Activated T-cell treated with anti-CD3 and anti-CD28 coated beads, Interleukin-2, amount 50 U/mL, for 72 hours (primary cell): ENCODE measurements around the gene CCDC85C. TPM values are rescaled to one million over a fixed set of nuclear protein-coding genes. Genes with fewer than 3 reads are reported as not detected.

ENCODE experiments used
- ATAC-seq, 2 donors: fragments of 150-1000 bp; cut with Tn5 transposase; replicated peaks in 1 of 2; 2 replicates each; pipeline ENCODE4 v1.10.0; 2021; ENCODE audit warnings: moderate library complexity in 2 of 2, mild to moderate bottlenecking in 1 of 2
- DNase-seq, 2 donors: peaks; one replicate each; pipeline ENCODE4 v3.0.0; 2021 to 2022; ENCODE audit warnings: mixed read lengths in 1 of 2
- H3K27ac Mint-ChIP-seq: one replicate; pipeline ENCODE4 v1.8.0; 2022; ENCODE audit warnings: mild to moderate bottlenecking, moderate library complexity, mixed read lengths
- H3K27me3 Mint-ChIP-seq: one replicate; pipeline ENCODE4 v1.8.0; 2022; ENCODE audit warnings: low read depth, mixed read lengths
- H3K36me3 Mint-ChIP-seq, 2 donors: one replicate each; pipeline ENCODE4 v1.8.0; 2022; ENCODE audit warnings: mixed read lengths in 2 of 2, mild to moderate bottlenecking in 1 of 2; ENCODE audit not compliant: insufficient read depth in 2 of 2
- H3K4me1 Mint-ChIP-seq: one replicate; pipeline ENCODE4 v1.8.0; 2022; ENCODE audit warnings: low read depth, mixed read lengths
- H3K4me3 Mint-ChIP-seq, 2 donors: one replicate each; pipeline ENCODE4 v1.8.0; 2022; ENCODE audit warnings: mild to moderate bottlenecking in 2 of 2, mixed read lengths in 2 of 2, moderate library complexity in 2 of 2
- H3K9me3 Mint-ChIP-seq, 2 donors: one replicate each; pipeline ENCODE4 v1.8.0; 2022; ENCODE audit warnings: mixed read lengths in 2 of 2
- total RNA-seq, 2 donors: library from RNA; stranded (reverse); gene quantifications; one replicate each; pipeline ENCODE4 v1.2.3, GENCODE V29; 2022

CCDC85C gene
- total RNA-seq = 10 to 100 TPM; 10.1 to 11.3 TPM

GRCh38 chr14:99603471-99604277, at the start of gene CCDC85C:
Gene CCDC85C (minus strand): TSS chr14:99604207. CDS start chr14:99603959, 248 bp downstream.
- Mint-ChIP-seq H3K36me3 (no peaks in the 10 kb centered on the region), H3K4me1 (peaks cover 26% of the 10 kb centered on the region), H3K9me3 (no peaks in the 10 kb centered on the region)

DNA sequence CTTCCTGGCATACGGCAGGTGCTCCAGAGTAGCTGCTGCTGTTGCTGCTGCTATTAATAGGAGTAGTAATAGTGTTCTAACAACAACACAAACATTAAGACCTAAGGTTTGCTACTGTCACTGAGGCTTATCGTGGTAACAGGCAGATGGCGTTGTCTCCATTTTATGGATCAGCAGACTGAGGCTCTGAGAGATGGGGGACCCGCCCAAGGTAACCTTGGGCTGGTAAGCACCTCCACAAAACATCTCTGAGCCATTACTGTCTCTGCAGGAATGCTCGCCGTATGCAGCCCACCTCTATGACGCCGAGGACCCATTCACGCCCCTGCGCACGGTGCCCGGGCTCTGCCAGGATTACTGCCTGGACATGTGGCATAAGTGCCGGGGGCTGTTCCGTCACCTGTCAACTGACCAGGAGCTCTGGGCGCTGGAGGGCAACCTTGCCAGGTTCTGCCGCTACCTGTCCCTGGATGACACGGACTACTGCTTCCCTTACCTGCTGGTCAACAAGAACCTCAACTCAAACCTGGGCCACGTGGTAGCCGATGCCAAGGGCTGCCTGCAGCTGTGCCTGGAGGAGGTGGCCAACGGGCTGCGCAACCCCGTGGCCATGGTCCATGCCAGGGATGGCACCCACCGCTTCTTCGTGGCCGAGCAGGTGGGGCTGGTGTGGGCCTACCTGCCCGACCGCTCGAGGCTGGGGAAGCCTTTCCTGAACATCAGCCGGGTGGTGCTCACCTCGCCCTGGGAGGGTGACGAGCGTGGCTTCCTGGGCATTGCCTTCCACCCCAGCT, 48.1 kb upstream of the CCDC85C start:
- ATAC-seq (no peak), DNase-seq (no peak)
- H3K27me3 Mint-ChIP-seq = peaks cover 22% of the 10 kb centered on the region
- no peaks in the 10 kb centered on the region for H3K9me3 Mint-ChIP-seq
- no peak overlapping the region for H3K27ac Mint-ChIP-seq
- H3K4me3 Mint-ChIP-seq = no peak overlapping the region
- no peaks in the 10 kb centered on the region for H3K36me3 Mint-ChIP-seq
- no peaks in the 10 kb centered on the region for H3K4me1 Mint-ChIP-seq

More at GRCh38 chr14:99603471-99604277, at the start of gene CCDC85C:
- H3K4me3 Mint-ChIP-seq = peak within 1 kb of the TSS; percentile 83 to 90
- H3K27ac Mint-ChIP-seq = peak within 1 kb of the TSS; percentile 44
- ATAC-seq (peak in 1 of 2 donors; percentile 10), DNase-seq (peak; percentile 59 to 64)
- H3K27me3 Mint-ChIP-seq = no peaks in the 10 kb centered on the region

GRCh38 chr14:99650189-99650588, 46.2 kb upstream of the CCDC85C start:
- Mint-ChIP-seq H3K4me3 (no peak overlapping the region), H3K36me3 (no peaks in the 10 kb centered on the region), H3K27me3 (peaks cover 19% of the 10 kb centered on the region), H3K27ac (no peak overlapping the region), H3K9me3 (no peaks in the 10 kb centered on the region), H3K4me1 (no peaks in the 10 kb centered on the region)
- ATAC-seq (no peak), DNase-seq (no peak)

DNA sequence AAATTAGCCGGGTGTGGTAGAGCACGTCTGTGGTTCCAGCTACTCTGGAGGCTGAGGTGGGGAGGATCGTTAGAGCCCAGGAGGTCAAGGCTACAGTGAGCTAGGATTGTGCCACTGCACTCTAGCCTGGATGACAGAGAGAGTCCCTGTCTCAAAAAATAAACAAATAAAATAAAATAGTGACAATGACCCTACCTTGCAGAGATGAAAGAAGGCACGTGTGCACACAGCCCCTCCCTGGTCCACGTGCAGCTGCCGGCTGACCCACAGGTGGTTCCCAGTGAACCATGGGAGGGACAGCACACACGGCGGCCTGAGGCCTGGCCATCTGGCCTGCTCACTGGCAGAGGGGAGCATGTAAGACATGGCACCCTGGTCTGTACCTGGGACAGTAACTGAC, 45.6 kb upstream of the CCDC85C start:
- DNase-seq (no peak), ATAC-seq (no peak)
- Mint-ChIP-seq H3K9me3 (no peaks in the 10 kb centered on the region), H3K36me3 (no peaks in the 10 kb centered on the region), H3K4me1 (no peaks in the 10 kb centered on the region), H3K27me3 (peaks cover 14% of the 10 kb centered on the region), H3K4me3 (no peak overlapping the region), H3K27ac (no peak overlapping the region)

DNA sequence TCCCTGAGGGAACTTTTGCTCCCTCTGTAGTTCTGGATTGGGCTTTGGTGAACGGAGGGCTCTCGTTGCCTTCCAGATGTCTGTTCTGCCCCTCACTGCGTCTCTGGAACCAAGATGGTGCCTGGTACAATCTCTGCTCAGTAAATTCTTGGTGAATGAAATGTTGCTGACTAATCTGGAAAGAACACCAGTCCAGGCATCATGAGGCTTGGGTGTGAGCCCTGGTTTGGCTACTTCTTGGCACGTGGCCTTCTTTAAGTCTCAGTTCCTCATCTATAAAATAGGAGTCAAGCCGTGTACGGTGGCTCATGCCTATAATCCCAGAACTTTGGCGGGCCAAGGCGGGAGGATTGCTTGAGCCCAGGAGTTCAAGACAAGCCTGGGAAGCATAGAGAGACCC, 45.2 kb upstream of the CCDC85C start:
- Mint-ChIP-seq H3K27me3 (peaks cover 14% of the 10 kb centered on the region), H3K36me3 (no peaks in the 10 kb centered on the region), H3K9me3 (no peaks in the 10 kb centered on the region), H3K4me1 (no peaks in the 10 kb centered on the region), H3K27ac (no peak overlapping the region), H3K4me3 (no peak overlapping the region)
- ATAC-seq (no peak), DNase-seq (no peak)

DNA sequence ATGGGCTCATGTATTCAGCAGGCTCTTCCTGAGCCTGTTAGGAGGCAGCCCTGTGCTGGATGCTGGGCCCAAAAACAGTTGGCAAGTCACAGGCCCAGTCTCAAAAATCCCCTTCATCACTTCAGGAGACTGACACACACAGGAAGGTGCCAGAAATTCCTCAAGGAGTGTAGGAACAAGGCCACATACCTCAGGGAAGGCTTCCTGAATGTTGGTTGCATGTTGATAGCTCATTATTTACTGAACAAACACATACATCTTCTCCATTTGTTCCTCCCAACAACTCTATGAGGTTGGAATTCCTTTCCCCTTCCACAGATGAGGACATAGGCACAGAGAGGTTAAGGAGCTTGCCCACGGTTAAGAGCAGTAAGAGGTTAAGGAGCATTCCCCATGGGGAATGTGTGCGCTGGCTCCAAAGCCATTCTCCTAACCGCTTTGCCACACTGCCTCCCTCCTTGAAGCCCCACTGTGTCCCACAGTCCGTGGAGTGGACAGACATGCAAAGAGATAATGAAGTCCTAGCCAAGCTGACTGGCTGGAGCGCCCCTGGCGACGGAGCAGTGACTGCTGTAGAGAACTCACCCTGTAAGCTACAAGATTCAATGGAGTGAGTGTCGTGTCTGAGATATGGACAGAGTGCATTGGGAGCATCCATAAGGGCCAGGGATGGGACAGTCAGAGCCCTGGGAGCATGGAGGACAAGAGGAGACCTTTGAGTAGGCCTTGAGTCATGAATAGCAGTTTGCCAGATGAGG, 44.2 kb upstream of the CCDC85C start:
- H3K27me3 Mint-ChIP-seq = peaks cover 24% of the 10 kb centered on the region
- ATAC-seq (no peak), DNase-seq (no peak)
- H3K36me3 Mint-ChIP-seq = no peaks in the 10 kb centered on the region
- H3K9me3 Mint-ChIP-seq = no peaks in the 10 kb centered on the region
- H3K27ac Mint-ChIP-seq = no peak overlapping the region
- no peaks in the 10 kb centered on the region for H3K4me1 Mint-ChIP-seq
- H3K4me3 Mint-ChIP-seq = no peak overlapping the region

GRCh38 chr14:99647411-99647810, 43.4 kb upstream of the CCDC85C start:
- no peak overlapping the region for H3K4me3 Mint-ChIP-seq
- DNase-seq = no peak
- H3K4me1 Mint-ChIP-seq = no peaks in the 10 kb centered on the region
- H3K9me3 Mint-ChIP-seq = no peaks in the 10 kb centered on the region
- ATAC-seq = no peak
- no peak overlapping the region for H3K27ac Mint-ChIP-seq
- peaks cover 24% of the 10 kb centered on the region for H3K27me3 Mint-ChIP-seq
- no peaks in the 10 kb centered on the region for H3K36me3 Mint-ChIP-seq

- no peak for DNase-seq
- peak overlapping the region; percentile 38 to 58 for H3K4me3 Mint-ChIP-seq
- no peaks in the 10 kb centered on the region for H3K36me3 Mint-ChIP-seq
- no peak for ATAC-seq
- H3K4me1 Mint-ChIP-seq = no peaks in the 10 kb centered on the region
- no peaks in the 10 kb centered on the region for H3K9me3 Mint-ChIP-seq
- peaks cover 24% of the 10 kb centered on the region for H3K27me3 Mint-ChIP-seq
- no peak overlapping the region for H3K27ac Mint-ChIP-seq
These were observed 41.8 kb upstream of the CCDC85C start for GRCh38 chr14:99645545-99646505.

DNA sequence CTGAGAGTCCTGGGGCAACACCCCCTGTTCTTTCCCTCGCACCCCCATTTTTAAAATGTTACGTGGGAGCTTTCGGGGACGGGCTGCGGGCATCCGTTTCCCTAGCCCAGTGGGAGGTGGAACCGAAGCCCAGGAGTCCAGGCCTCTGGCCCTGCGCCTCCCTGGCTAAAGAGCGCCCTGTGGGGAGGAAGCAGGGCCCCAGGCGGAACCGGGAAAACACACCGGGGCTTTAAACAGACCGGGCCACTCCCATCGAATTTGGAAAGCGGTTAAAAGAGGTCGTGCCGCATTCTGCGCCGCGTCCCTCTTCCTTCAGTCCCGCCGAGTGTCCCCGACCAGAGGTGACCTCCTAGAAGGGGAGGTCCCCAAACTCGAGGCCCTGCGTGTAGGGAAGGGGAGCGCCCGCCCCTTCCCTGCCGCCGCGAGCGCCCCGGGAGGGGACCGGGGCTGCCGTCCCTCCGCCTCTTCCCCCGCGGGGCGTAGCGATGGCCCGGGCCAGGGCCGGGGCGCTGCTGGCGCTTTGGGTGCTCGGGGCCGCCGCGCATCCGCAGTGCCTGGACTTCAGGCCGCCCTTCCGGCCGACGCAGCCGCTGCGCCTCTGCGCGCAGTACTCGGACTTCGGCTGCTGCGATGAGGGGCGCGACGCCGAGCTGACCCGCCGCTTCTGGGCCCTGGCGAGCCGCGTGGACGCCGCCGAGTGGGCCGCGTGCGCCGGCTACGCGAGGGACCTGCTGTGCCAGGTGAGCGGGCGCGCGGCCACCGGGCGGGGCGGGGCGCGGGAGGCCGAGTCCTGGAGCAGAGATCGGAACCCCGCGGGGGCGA, 40.9 kb upstream of the CCDC85C start, which contains the start of gene HHIPL1:
TSS of gene HHIPL1 (plus strand) at position 407 of the 822 bp plus-strand sequence. CDS start at position 486, 79 bp downstream.
- peak in 1 of 2 donors; percentile 52 for ATAC-seq

GRCh38 chr14:99644035-99644587, 40.1 kb upstream of the CCDC85C start:
- H3K9me3 Mint-ChIP-seq = no peaks in the 10 kb centered on the region
- H3K27me3 Mint-ChIP-seq = peaks cover 24% of the 10 kb centered on the region
- peak overlapping the region in 1 of 2 donors; percentile 6 for H3K4me3 Mint-ChIP-seq
- H3K36me3 Mint-ChIP-seq = no peaks in the 10 kb centered on the region
- DNase-seq (no peak), ATAC-seq (no peak)
- H3K27ac Mint-ChIP-seq = no peak overlapping the region
- no peaks in the 10 kb centered on the region for H3K4me1 Mint-ChIP-seq

More for the DNA sequence above, 40.9 kb upstream of the CCDC85C start, which contains the start of gene HHIPL1:
- Mint-ChIP-seq H3K27me3 (peaks cover 24% of the 10 kb centered on the region), H3K36me3 (no peaks in the 10 kb centered on the region), H3K9me3 (no peaks in the 10 kb centered on the region), H3K27ac (no peak within 1 kb of the TSS), H3K4me1 (no peaks in the 10 kb centered on the region), H3K4me3 (peak within 1 kb of the TSS; percentile 38 to 58)
- DNase-seq = no peak

GRCh38 chr14:99643343-99643742, 39.3 kb upstream of the CCDC85C start:
- Mint-ChIP-seq H3K36me3 (no peaks in the 10 kb centered on the region), H3K4me1 (no peaks in the 10 kb centered on the region), H3K9me3 (no peaks in the 10 kb centered on the region), H3K27me3 (peaks cover 24% of the 10 kb centered on the region), H3K4me3 (no peak overlapping the region), H3K27ac (no peak overlapping the region)
- DNase-seq (no peak), ATAC-seq (peak; percentile 46 to 79)
